T-helper 22 cell (primary cell): ENCODE results near the gene RGS7.
"Not testable (repeated sequence)": the region's sequence is repeated elsewhere in the genome, so short reads cannot be mapped to it uniquely, and the experiment has no call there.

ENCODE experiments used
- DNase-seq: peaks from one replicate; pipeline ENCODE4 v3.0.0-alpha.2; 2020; ENCODE audit warnings: low read depth

Gene RGS7

GRCh38 chr1:240973875-240974274, 383.1 kb downstream of the RGS7 start:
- DNase-seq, result no peak

GRCh38 chr1:240972059-240972458, 384.9 kb downstream of the RGS7 start:
- DNase-seq, result not testable (repeated sequence)

DNA sequence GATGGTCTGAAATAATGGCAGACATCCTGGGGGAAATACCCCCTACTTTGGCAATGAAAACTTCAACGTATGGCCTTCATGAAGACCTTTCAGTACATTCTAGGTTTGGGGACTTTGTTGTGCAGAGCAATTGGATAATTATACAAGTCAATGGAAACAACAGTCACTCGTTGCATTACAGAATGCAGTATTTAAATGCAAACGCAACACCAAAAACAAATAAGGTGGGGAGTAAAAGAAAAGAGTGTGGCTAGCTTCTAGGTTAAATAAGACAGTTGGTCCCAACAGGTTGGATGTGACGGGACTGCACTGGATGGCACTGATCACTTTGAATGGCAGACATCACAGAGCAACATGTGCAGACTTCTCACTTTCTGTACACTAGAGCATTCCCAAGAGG, 386.8 kb downstream of the RGS7 start:
- DNase-seq, result no peak

DNA sequence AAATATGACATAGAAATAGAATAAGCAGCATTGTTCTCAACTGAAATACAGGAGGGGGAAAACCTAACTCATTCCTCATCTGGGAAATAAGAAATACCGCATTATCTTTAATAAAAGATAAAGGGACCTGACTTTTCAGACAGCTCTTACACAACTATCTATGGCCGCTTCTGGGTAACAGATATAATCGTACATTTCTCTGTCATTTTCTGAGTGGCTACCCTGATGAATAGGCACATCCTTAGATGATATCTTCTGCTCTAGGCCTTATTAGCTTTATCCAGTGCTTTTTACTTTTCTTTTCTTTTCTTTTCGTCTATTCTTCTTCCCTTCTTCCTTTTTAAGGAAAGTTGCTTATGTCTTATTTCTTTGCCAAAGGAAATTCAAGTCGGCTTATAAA, 388.1 kb downstream of the RGS7 start:
- no peak for DNase-seq

- no peak for DNase-seq
Measured at GRCh38 chr1:240967070-240967724, 389.8 kb downstream of the RGS7 start.

DNA sequence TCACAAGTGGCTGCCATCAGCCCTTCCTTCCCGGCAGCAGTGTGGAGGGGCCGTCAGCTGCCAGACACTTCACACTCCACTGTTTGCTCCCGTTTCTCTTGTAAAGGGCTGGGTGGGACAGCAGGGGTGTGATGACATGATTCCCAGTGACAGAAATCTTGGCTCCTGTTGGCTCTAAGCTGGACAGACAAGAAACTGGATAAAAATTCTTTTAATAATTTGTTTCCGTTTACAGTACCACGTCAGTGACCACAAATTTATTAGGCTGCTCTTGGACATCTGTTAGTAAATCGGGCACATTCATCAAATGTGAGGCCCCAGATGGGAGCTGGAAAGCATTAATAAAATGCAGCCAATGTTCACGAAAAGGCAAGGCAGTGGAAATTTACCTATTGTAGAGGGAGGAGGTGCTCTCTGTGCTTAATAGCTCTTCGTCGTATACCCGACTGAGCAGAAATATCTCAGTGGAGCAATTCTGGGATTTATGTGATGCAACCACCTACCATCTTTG, 391.4 kb downstream of the RGS7 start:
- DNase-seq, result no peak

DNA sequence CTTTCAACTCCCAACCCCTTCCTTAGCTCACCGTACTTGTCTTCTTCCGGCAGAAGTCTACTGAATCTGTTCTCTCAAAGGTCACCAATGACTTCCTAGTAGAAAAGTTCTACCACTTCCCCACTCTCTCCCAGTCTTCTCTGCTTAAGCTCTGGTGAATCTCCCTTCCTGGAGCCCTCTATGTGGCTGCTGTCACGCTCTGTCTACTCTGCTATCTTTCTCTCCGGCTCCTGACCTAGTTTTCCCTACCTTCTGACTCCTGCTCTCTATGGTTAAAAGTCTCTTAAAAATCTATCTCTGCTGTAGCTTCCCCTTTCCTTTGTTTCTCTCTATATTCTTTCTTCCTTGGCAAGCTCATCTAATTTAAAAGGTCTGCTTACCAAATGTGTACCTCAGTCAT, 394.9 kb downstream of the RGS7 start:
- no peak for DNase-seq

DNA sequence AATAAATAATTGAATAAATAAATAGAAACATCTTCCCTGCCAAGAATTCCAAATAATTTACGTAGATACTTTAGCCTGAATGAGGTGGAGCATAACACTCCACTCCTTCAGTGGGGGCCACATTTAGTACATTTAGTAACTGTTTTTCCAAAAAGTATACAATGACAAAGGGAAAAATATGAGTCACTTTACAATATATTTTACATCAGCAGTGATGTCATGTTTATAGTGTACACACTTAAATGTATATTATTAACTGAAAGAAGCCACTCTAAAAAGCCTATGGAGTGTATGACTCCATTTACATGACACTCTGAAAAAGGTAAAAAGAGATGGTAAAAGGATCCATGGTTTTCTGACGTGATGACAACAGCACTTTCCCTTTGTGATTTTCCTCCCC, 400.6 kb downstream of the RGS7 start:
- DNase-seq, result no peak

DNA sequence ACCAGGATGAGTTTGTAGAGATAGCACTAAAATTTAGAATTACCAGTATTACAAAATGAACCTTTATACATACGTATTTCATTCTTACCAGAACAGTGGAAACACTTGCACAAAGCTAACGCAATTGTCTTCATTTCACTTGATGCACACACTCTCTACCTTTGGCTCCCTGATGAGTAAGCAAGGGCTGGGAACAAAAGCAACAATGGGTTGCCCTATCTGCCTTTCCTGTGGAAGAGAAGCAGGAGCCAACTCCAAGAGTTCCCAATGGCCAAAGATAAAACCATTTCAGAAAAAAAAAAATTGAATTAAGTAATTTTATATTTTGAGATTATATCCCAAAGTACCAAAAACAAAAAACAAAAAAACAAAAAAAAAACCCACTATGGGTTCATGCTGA, 401.0 kb downstream of the RGS7 start:
- no peak for DNase-seq

GRCh38 chr1:240947438-240948224, 409.4 kb downstream of the RGS7 start:
- no peak for DNase-seq

DNA sequence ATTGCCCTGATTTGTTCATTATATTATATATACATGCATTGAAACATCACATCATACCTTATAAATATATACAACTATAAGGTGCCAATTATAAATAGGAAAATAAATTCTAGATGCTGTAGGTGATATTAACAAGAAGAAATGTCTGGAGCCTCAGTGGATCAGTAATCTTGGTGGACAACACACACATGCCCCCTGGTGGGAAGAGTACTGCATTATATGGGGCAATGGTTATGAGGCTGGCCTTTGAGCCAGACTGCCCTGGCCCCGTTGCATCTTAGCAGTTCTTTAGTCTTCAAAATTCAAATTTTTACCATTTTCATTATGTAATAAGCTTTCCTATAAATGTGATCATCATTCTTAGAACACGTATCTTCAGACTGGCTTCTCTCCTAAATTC, 410.1 kb downstream of the RGS7 start:
- no peak for DNase-seq

DNA sequence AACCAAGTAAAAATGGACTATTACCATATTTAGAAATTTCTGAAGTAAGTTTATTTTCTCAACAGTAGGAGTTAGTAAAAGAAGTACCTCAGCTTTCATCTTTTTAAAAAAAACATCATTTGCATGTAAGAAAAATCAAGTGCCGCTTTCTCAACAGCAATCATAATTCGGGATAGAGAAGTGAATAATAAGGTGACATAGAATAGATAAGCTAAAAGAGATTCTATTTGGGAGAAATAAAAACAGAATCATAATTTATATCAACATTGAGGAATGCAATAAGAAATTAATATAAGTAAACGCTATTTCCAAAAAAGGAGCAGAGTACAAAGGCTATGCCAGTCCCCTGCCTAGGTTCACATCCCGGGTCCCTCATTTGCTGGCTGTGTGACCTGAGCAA, 414.1 kb downstream of the RGS7 start:
- DNase-seq, result no peak

DNA sequence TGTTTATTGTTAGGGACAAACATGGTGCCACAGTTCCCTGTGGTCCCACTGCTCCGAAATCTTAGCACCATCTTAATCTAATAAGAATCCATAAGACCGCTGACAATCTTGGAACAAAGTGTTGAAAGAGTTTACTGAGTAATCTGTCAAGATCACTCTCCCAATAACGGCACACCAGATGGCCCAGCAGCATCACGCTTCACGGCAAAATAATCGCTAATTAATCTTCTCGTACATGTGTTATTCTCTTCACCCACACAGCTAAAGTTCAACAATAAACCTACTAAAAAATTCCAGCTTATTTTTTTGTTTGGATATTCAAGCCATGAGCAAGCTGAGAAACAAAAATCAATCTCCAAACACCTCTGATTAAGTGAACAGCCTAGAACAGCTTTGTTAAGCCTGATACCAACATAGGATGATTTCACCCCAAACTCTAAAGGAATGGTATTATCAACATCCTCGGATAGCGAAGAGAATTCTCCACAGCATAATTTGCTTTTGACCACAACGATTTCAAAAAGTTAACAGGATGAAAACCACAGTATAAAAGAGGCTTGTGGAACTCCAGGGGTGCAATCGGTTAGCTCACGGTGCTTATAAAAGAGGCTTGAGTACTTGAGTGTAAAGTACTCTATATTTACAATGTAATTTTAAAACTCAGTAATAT, 415.2 kb downstream of the RGS7 start:
- no peak for DNase-seq

GRCh38 chr1:240936911-240937668, 419.9 kb downstream of the RGS7 start:
- no peak for DNase-seq

DNA sequence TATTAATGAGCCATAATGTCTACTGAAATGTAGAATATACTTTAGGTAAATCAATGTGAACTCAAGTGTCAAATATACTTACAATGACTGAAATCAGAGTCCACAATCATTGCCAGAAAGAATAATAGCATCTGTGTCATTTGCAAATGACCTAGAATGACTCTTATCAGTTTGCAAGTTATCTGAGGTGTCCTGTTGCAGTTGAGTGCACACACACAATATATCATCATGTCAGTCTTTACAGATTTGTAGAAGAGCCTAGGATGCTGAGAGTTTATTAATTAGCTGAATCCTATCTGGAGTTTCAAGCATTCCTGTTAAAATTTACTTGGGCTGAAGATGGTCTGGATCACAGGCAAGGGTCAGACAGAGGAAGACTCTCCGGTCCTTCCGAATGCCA, 421.1 kb downstream of the RGS7 start:
- no peak for DNase-seq

DNA sequence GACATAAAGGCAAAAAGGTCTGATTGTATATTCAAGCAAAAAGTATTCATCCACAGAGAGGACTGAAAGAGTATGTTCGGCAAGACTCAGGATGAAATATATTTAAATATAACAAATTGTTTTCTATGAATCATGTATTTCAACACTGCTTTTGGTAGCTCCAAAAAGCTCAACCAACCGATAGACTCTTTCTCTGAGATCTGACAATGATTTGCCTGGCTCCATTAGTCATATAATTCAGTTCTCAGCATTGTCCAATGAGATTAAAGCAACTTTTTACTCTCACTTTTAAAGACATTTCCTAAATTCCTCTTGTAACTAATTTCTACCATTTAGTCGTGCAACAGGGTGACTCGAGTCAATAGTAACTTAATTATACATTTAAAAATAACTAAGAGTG, 426.0 kb downstream of the RGS7 start:
- no peak for DNase-seq

- DNase-seq, result no peak
Measured at GRCh38 chr1:240928265-240928664, 428.7 kb downstream of the RGS7 start.

DNA sequence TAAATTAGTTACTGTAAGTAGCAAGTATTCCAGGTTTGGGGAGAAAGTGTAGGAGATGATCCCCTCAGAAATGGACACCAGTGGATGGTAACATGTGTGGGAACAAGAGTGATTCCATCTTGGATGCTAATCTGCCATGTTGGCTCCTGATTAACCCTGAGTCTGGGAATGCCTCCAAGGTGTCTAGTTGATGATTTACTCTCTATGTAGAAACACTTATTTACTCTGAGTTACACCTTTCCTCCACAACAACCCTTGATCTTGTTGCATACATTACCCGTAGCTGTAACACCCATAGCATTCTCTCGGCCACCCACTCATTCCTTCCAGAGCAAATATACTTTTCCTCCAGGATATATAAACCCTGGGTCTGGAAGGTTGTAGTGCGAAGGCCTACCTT, 429.2 kb downstream of the RGS7 start:
- no peak for DNase-seq

DNA sequence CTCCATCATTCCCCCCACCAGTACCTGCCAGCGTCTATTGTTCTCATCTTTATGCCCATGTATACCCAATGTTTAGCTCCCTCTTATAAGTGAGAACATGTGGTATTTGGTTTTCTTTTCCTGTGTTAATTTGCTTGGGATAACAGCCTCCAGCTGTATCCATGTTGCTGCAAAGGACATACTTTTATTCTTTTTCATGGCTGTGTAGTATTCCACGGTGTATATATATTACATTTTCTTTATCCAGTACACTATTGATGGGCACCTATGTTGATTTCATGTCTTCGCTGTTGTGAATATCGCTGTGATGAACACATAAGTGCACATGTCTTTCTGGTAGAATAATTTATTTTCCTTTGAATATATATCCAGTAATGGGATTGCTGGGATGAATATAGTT, 431.7 kb downstream of the RGS7 start:
- DNase-seq, result no peak

DNA sequence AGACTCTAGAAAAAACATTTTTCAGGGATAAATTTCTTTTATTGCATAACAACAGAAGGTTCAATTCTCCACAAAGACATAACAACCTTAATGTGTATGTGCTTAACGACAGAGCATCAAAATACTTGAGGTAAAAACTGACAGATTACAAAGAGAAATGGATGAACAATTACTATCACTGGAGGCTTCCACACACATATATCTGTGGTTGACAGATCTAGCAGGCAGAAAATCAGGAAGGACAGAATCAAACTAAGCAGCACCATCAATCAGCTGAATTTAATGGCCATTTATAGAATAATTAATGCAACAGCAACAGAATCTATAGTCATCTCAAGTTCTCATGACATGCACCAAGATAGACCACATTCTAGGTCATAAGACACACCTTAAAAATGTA, 439.0 kb downstream of the RGS7 start:
- DNase-seq, result no peak

DNA sequence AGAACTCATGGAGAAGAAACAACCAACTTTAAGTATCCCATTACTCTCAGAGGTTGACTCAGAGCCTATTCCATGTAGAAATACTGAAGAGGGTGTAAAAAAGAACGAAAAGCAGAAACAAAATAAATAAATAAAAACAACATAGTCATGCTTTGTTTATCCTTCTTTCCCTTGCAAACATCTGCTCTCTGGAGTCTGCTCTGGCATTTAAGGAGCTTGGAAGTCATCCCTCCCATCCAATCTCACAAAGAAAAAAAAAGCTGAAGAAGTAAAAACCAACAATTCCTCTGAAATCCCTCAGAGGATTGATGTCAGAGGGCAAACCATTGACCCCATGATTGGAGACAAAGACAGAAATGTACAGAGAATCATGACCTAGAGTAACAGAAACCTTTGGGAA, 442.5 kb downstream of the RGS7 start:
- no peak for DNase-seq

DNA sequence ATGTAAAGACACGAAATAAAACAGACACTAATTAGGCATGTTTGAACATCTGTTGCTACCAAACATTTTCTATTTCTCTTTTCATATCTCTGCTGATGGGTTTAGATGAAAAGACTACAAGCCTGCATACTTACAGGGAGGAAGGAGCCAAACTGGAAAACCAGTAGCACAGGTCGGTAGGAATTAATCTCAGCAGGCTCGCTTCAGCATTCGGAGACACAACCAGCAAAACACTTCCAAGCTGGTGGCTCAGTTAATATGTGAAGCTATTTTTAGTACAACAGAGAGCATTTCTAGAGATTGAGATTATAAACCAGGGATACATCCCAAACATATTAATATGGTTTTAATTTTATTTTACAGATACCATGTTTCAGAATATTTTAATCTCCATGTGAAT, 444.2 kb downstream of the RGS7 start:
- no peak for DNase-seq
